Aorta (tissue), 5 donors: Measurements from ENCODE around the gene UBB. TPM values are rescaled to one million over a fixed set of nuclear protein-coding genes. Genes with fewer than 3 reads are reported as not detected.

Source experiments
- ATAC-seq: fragments of 200-7000 bp; cut with Tn5 transposase; one replicate; pipeline ENCODE4 v1.9.1; 2022; ENCODE audit warnings: moderate library complexity; ENCODE audit not compliant: low FRiP score
- DNase-seq, 2 donors: peaks; one replicate each; pipeline ENCODE4 v3.0.0-alpha.2; 2020
- H3K27ac ChIP-seq, 2 donors: one replicate each; pipeline ENCODE4 v1.5.1; 2013; ENCODE audit warnings: low read length in 2 of 2, mild to moderate bottlenecking in 2 of 2, moderate library complexity in 2 of 2, control low read depth in 1 of 2, inconsistent platforms in 1 of 2, low read depth in 1 of 2
- H3K27me3 ChIP-seq, 2 donors: one replicate each; pipeline ENCODE4 v1.6.1; 2013; ENCODE audit warnings: control low read depth in 1 of 2, low read length in 1 of 2, mild to moderate bottlenecking in 1 of 2, moderate library complexity in 1 of 2; ENCODE audit not compliant: insufficient read depth in 2 of 2, control insufficient read depth in 1 of 2
- H3K36me3 ChIP-seq, 2 donors: one replicate each; pipeline ENCODE4 v1.6.1; 2013; ENCODE audit warnings: control low read depth in 1 of 2, low read length in 1 of 2, mild to moderate bottlenecking in 1 of 2; ENCODE audit not compliant: insufficient read depth in 2 of 2, control insufficient read depth in 1 of 2
- H3K4me1 ChIP-seq, 2 donors: one replicate each; pipeline ENCODE4 v1.6.1; 2013; ENCODE audit warnings: low read length in 2 of 2, control low read depth in 1 of 2, mild to moderate bottlenecking in 1 of 2, moderate library complexity in 1 of 2; ENCODE audit not compliant: insufficient read depth in 2 of 2, control insufficient read depth in 1 of 2
- H3K4me3 ChIP-seq, 2 donors: one replicate each; pipeline ENCODE4 v1.5.1; 2013; ENCODE audit warnings: low read length in 2 of 2, control low read depth in 1 of 2, mild to moderate bottlenecking in 1 of 2
- H3K9me3 ChIP-seq: one replicate; pipeline ENCODE4 v1.6.1; 2013; ENCODE audit warnings: mild to moderate bottlenecking, low read length; ENCODE audit not compliant: control insufficient read depth
- WGBS, 2 donors: extraction: QIAGEN DNeasy Blood & Tissue Kit; methylation state at CpG; one replicate each; pipeline ENCODE4 v1.1.7; 2013; 5-methylcytosine and 5-hydroxymethylcytosine counted together
- intact Hi-C, 2 donors: fragments of 100-400 bp; cut with DNase I; formaldehyde crosslinking; loops; one replicate each; pipeline versions ENCODE4 v1.14.2 to v1.15.0; 2022
- polyA plus RNA-seq, 2 donors: library from polyadenylated mRNA; stranded (reverse); fragments of 200-250 nt; gene quantifications; one replicate each; pipeline ENCODE4 v1.2.3, GENCODE V29; 2013
- total RNA-seq, 2 donors: library from RNA; stranded (reverse); fragmentation: NEBNext Ultra II Directional; extraction: Animal tissue kit (Norgen Biotek cat#: 25700); gene quantifications; one replicate each; pipeline ENCODE4 v1.2.1, GENCODE V29; 2021
- donor health status: healthy with polysubstance abuse.
- donor health status: Bipolar disorder and iron deficiency.
- donor health status: DM: no; HTN: no; CAD: no.
- donor health status: DM: no; HTN: no; CAD: no.
- donor health status: DM: yes; HTN: yes; CAD: no.

UBB gene
- total and polyA plus RNA-seq, 4 donors = 809 to 1,130 (median 921) TPM

- H3K4me1 ChIP-seq = no peaks in the 10 kb centered on the region
- H3K36me3 ChIP-seq = no peaks in the 10 kb centered on the region
- ATAC-seq = no peak
- intact Hi-C loops = loop anchor here (2.0 to 10.0 kb wide), 3 partner anchors 53 to 161 kb away; partner anchors contain the start of gene TRPV2 (in 1 of the 2)
- DNase-seq = no peak
- no peaks in the 10 kb centered on the region for H3K9me3 ChIP-seq
- H3K27me3 ChIP-seq = no peaks in the 10 kb centered on the region
- H3K4me3 ChIP-seq = no peak overlapping the region
- no peak overlapping the region for H3K27ac ChIP-seq
- 87 to 89% methylated on average over 8 of the region's 8 CpGs for WGBS, 2 donors
Measured at GRCh38 chr17:16361874-16362273, 19.0 kb upstream of the UBB start.

DNA sequence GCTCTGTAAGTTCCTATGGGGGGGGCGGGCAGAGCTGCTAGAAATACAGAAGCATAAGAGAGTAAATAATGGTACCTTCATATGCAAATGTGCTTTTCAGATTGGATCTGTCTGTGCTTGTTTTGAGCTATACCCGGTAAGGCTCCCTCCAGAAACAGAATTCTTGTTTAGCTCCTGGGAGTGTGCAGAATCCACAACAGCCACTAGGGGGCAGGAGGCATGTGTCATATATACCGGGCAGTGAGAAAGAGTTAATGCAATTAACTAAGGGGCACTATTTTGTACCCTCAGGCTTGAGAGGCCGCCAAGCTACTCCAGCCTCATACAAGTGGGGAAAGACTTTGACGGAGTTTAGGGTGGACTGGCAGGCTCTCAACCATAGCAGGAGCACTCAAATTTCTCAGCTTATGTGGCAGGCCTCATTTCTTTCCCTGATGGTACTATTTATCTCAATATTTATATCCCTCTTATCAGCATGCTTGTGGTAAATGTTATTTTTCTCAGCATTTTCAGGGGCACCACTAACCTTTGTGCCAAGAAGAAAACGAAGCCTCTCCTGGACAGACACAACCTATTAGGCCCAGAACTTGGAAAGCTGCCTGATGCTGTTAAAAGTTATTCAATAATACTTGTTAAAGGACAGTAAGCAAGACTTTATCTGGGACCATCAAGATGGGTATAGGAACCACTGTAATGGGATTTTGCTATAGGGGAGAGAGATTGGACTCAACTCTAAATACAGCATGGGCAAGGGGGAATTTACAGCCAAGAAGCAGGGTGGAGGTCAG lies 16.9 kb upstream of the UBB start:
- WGBS, 2 donors = 5 to 6% methylated on average over 6 of the region's 6 CpGs
- intact Hi-C loops = loop anchor here (2.0 to 10.0 kb wide), 3 partner anchors 51 to 159 kb away; partner anchors contain the start of gene TRPV2 (in 1 of the 2)
- DNase-seq (peak; percentile 79 to 89), ATAC-seq (peak; percentile 89)
- no peak overlapping the region for H3K4me3 ChIP-seq
- no peaks in the 10 kb centered on the region for H3K27me3 ChIP-seq
- no peaks in the 10 kb centered on the region for H3K36me3 ChIP-seq
- no peak overlapping the region for H3K27ac ChIP-seq
- no peaks in the 10 kb centered on the region for H3K9me3 ChIP-seq
- no peaks in the 10 kb centered on the region for H3K4me1 ChIP-seq

- Histone ChIP-seq H3K27me3 (no peaks in the 10 kb centered on the region), H3K36me3 (no peaks in the 10 kb centered on the region), H3K4me3 (no peak overlapping the region), H3K27ac (no peak overlapping the region), H3K9me3 (no peaks in the 10 kb centered on the region), H3K4me1 (no peaks in the 10 kb centered on the region)
- ATAC-seq (no peak), DNase-seq (no peak)
- intact Hi-C loops = loop anchor here (5.0 to 10.0 kb wide), 2 partner anchors 50 to 158 kb away; partner anchors contain the start of gene TRPV2 (in 1 of the 2)
Measured at GRCh38 chr17:16364625-16365024, 16.3 kb upstream of the UBB start.

DNA sequence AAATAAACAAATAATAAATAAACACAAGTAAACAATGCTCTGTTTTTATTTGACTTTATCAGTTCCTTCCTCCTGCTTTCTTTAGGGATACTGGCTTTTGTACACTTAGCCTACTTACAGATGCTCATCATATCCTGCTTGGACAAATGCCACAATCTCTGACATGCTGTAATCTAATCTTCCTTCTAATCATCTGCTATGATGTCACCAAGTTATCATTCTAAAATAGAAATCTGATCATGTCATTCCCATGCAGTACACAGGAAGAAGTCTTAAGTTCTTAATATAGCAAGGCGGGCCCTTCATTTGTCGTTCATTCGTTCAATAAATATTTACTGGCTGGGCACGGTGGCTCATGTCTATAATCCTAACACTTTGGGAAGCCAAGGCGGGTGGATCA lies 9.1 kb upstream of the UBB start:
- ATAC-seq = no peak
- no peaks in the 10 kb centered on the region for H3K27me3 ChIP-seq
- DNase-seq = no peak
- no peaks in the 10 kb centered on the region for H3K36me3 ChIP-seq
- no peak overlapping the region for H3K27ac ChIP-seq
- 66 to 76% methylated on average over 5 of the region's 5 CpGs for WGBS, 2 donors
- H3K4me3 ChIP-seq = no peak overlapping the region
- peaks cover 0 to 4% of the 10 kb centered on the region in 2 donors for H3K4me1 ChIP-seq
- H3K9me3 ChIP-seq = no peaks in the 10 kb centered on the region
- intact Hi-C loops = no loop called here

DNA sequence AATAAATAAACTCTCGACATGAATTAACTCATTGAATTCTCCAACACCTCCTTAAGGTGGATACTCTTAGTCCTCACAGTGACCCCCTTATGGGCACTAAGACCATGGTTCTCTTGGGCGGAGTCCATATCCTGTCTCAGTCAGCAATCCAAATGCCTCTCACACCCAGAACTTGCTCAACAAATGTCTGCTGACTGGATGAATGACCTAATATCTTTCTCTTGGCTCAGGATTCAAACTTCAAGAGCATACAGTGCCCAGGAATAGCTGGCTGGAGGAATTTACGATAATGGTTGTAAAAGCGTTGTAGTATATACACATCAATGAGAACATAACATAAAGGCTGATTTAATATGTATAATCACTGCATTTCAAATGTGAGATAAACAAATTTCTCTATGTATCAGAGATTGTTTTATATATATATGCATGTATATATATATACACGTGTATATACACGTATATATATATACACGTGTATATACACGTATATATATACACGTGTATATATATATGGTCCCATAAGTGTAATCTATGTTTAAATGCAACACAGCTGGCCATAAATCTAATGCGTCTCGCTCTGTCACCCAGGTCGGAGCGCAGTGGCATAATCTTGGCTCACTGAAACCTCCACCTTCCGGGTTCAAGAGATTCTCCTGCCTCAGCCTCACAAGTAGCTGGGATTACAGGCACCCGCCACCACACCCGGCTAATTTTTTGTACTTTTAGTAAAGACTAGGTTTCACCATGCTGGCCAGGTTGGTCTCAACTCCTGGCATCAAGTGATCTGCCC lies 6.5 kb upstream of the UBB start:
- intact Hi-C loops = no loop called here
- H3K9me3 ChIP-seq = no peaks in the 10 kb centered on the region
- ATAC-seq (peak; percentile 80), DNase-seq (peak in 1 of 2 donors; percentile 53)
- no peaks in the 10 kb centered on the region for H3K27me3 ChIP-seq
- no peaks in the 10 kb centered on the region for H3K36me3 ChIP-seq
- 21 to 24% methylated on average over 16 of the region's 16 CpGs for WGBS, 2 donors
- H3K27ac ChIP-seq = no peak overlapping the region
- H3K4me3 ChIP-seq = no peak overlapping the region
- H3K4me1 ChIP-seq = peaks cover 0 to 4% of the 10 kb centered on the region in 2 donors

DNA sequence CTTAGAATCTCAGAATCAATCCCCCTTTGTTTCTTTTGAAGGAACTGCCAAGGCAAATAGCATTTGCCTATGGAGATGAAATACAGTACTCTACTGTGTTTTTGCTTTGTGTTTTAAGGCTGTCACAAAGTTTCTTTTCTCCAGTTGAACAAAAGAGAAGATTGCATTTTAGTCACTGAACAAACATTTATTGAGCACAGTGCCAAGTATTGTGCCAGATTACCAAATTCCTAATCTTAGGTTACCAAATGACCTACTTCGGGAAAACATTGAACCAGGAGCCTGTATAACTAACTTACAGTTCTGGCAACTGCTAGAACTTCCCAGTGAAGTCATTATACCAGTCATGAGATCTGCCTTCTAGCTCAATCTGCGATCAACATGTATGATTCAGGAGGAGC lies 3.0 kb upstream of the UBB start:
- Histone ChIP-seq H3K4me3 (no peak overlapping the region), H3K36me3 (no peaks in the 10 kb centered on the region), H3K4me1 (peaks cover 0 to 4% of the 10 kb centered on the region in 2 donors), H3K27me3 (peaks cover 0 to 1% of the 10 kb centered on the region in 2 donors), H3K9me3 (no peaks in the 10 kb centered on the region), H3K27ac (no peak overlapping the region)
- WGBS, 2 donors = 8 to 13% methylated on average over 2 of the region's 2 CpGs
- ATAC-seq = no peak
- intact Hi-C loops = no loop called here
- DNase-seq = no peak

- intact Hi-C loops = no loop called here
- WGBS, 2 donors = 83 to 85% methylated on average over 17 of the region's 17 CpGs
- ATAC-seq (no peak), DNase-seq (peak in 1 of 2 donors; percentile 35)
- Histone ChIP-seq H3K36me3 (no peaks in the 10 kb centered on the region), H3K4me1 (peaks cover 0 to 9% of the 10 kb centered on the region in 2 donors), H3K27me3 (peaks cover 0 to 1% of the 10 kb centered on the region in 2 donors), H3K9me3 (no peaks in the 10 kb centered on the region), H3K27ac (no peak overlapping the region), H3K4me3 (no peak overlapping the region)
Measured at GRCh38 chr17:16378636-16379282, 2.1 kb upstream of the UBB start.

- no peak overlapping the region for H3K27ac ChIP-seq
- H3K4me3 ChIP-seq = no peak overlapping the region
- intact Hi-C loops = loop anchor here (2.0 to 5.0 kb wide), 3 partner anchors 27 to 58 kb away; partner anchors contain the start of gene TRPV2 (in 1 of the 2)
- H3K4me1 ChIP-seq = peaks cover 0 to 8% of the 10 kb centered on the region in 2 donors
- WGBS, 2 donors = 85 to 86% methylated on average over 8 of the region's 8 CpGs
- no peak for DNase-seq
- H3K9me3 ChIP-seq = no peaks in the 10 kb centered on the region
- peaks cover 0 to 1% of the 10 kb centered on the region in 2 donors for H3K27me3 ChIP-seq
- no peaks in the 10 kb centered on the region for H3K36me3 ChIP-seq
- ATAC-seq = no peak
Measured at GRCh38 chr17:16379654-16380053, 1.2 kb upstream of the UBB start.
